ENCODE results near the gene BAIAP2L1. TPM values are rescaled to one million over a fixed set of nuclear protein-coding genes. Genes with fewer than 3 reads are reported as not detected.

Gene BAIAP2L1
- total RNA-seq, 2 donors from 2014 or later, result 30.5 to 38.4 TPM

GRCh38 chr7:98251601-98252424, 149.1 kb downstream of the BAIAP2L1 start, which contains the start of gene TECPR1:
Gene TECPR1 (minus strand): TSS chr7:98252232. CDS start chr7:98246146, 6,086 bp downstream.
- Histone ChIP-seq H3K27ac (ENCODE audit: low read depth, low read length) (peak within 1 kb of the TSS; percentile 13), H3K36me3 (ENCODE audit: control insufficient read depth, insufficient read depth, low read length) (no peaks in the 10 kb centered on the region), H3K4me3 (ENCODE audit: low read length) (peak within 1 kb of the TSS; percentile 87), H3K9ac (ENCODE audit: extremely low read depth, low read length, poor library complexity, severe bottlenecking) (peak within 1 kb of the TSS; percentile 39), H3K27me3 (ENCODE audit: control insufficient read depth, insufficient read depth, low read length, poor library complexity, severe bottlenecking) (no peaks in the 10 kb centered on the region), H3K4me1 (ENCODE audit: control insufficient read depth, insufficient read depth, low read length) (peaks cover 5% of the 10 kb centered on the region), H3K9me3 (ENCODE audit: control insufficient read depth, low read length) (no peaks in the 10 kb centered on the region)
- WGBS, 2 experiments (ENCODE audit: insufficient coverage in 1 of 2, insufficient read length in 1 of 2), result 1% methylated on average over 19 to 69 of the region's 69 CpGs
- H3K27ac Mint-ChIP-seq, result peak within 1 kb of the TSS; percentile 83
- DNase-seq, result peak; percentile 98
- peak within 1 kb of the TSS; percentile 90 for H3K4me3 Mint-ChIP-seq
- no peaks in the 10 kb centered on the region for H3K27me3 Mint-ChIP-seq (ENCODE audit: insufficient read depth)
- no peaks in the 10 kb centered on the region for H3K9me3 Mint-ChIP-seq
- no peak for TF ChIP-seq CTCF (conservative IDR thresholded peaks at IDR 0.05)
- peaks cover 18% of the 10 kb centered on the region for H3K4me1 Mint-ChIP-seq
- H3K36me3 Mint-ChIP-seq (ENCODE audit: low read depth), result peaks cover 14% of the 10 kb centered on the region

GRCh38 chr7:98251231-98251600, 149.7 kb downstream of the BAIAP2L1 start:
- no peak for DNase-seq

GRCh38 chr7:98250789-98251188, 150.1 kb downstream of the BAIAP2L1 start:
- Mint-ChIP-seq H3K4me1 (peaks cover 18% of the 10 kb centered on the region), H3K36me3 (ENCODE audit: low read depth) (peaks cover 11% of the 10 kb centered on the region), H3K9me3 (no peaks in the 10 kb centered on the region), H3K27me3 (ENCODE audit: insufficient read depth) (no peaks in the 10 kb centered on the region), H3K27ac (peak overlapping the region; percentile 35), H3K4me3 (peak overlapping the region; percentile 90)
- H3K27ac ChIP-seq (ENCODE audit: low read depth, low read length), result no peak overlapping the region
- H3K27me3 ChIP-seq (ENCODE audit: control insufficient read depth, insufficient read depth, low read length, poor library complexity, severe bottlenecking), result no peaks in the 10 kb centered on the region
- peaks cover 5% of the 10 kb centered on the region for H3K4me1 ChIP-seq (ENCODE audit: control insufficient read depth, insufficient read depth, low read length)
- H3K36me3 ChIP-seq (ENCODE audit: control insufficient read depth, insufficient read depth, low read length), result no peaks in the 10 kb centered on the region
- 60 to 100% methylated on average over 1 to 3 of the region's 3 CpGs for WGBS, 2 experiments (ENCODE audit: insufficient coverage in 1 of 2, insufficient read length in 1 of 2)
- H3K9me3 ChIP-seq (ENCODE audit: control insufficient read depth, low read length), result no peaks in the 10 kb centered on the region
- no peak for TF ChIP-seq CTCF (conservative IDR thresholded peaks at IDR 0.05)
- no peak for DNase-seq
- H3K4me3 ChIP-seq (ENCODE audit: low read length), result peak overlapping the region; percentile 87
- peak overlapping the region; percentile 39 for H3K9ac ChIP-seq (ENCODE audit: extremely low read depth, low read length, poor library complexity, severe bottlenecking)

More at GRCh38 chr7:98251231-98251600, 149.7 kb downstream of the BAIAP2L1 start:
- Histone ChIP-seq H3K4me1 (ENCODE audit: control insufficient read depth, insufficient read depth, low read length) (peaks cover 5% of the 10 kb centered on the region), H3K4me3 (ENCODE audit: low read length) (peak overlapping the region; percentile 87), H3K27ac (ENCODE audit: low read depth, low read length) (no peak overlapping the region), H3K27me3 (ENCODE audit: control insufficient read depth, insufficient read depth, low read length, poor library complexity, severe bottlenecking) (no peaks in the 10 kb centered on the region), H3K36me3 (ENCODE audit: control insufficient read depth, insufficient read depth, low read length) (no peaks in the 10 kb centered on the region), H3K9ac (ENCODE audit: extremely low read depth, low read length, poor library complexity, severe bottlenecking) (peak overlapping the region; percentile 39), H3K9me3 (ENCODE audit: control insufficient read depth, low read length) (no peaks in the 10 kb centered on the region)
- peak overlapping the region; percentile 90 for H3K4me3 Mint-ChIP-seq
- H3K27me3 Mint-ChIP-seq (ENCODE audit: insufficient read depth), result no peaks in the 10 kb centered on the region
- WGBS, 2 experiments (ENCODE audit: insufficient coverage in 1 of 2, insufficient read length in 1 of 2), result 15 to 20% methylated on average over 7 to 9 of the region's 9 CpGs
- H3K4me1 Mint-ChIP-seq, result peaks cover 18% of the 10 kb centered on the region
- TF ChIP-seq CTCF (conservative IDR thresholded peaks at IDR 0.05), result no peak
- H3K27ac Mint-ChIP-seq, result peak overlapping the region; percentile 83
- H3K36me3 Mint-ChIP-seq (ENCODE audit: low read depth), result peaks cover 11% of the 10 kb centered on the region
- no peaks in the 10 kb centered on the region for H3K9me3 Mint-ChIP-seq
